ENCODE results near the gene MED9.

DNA sequence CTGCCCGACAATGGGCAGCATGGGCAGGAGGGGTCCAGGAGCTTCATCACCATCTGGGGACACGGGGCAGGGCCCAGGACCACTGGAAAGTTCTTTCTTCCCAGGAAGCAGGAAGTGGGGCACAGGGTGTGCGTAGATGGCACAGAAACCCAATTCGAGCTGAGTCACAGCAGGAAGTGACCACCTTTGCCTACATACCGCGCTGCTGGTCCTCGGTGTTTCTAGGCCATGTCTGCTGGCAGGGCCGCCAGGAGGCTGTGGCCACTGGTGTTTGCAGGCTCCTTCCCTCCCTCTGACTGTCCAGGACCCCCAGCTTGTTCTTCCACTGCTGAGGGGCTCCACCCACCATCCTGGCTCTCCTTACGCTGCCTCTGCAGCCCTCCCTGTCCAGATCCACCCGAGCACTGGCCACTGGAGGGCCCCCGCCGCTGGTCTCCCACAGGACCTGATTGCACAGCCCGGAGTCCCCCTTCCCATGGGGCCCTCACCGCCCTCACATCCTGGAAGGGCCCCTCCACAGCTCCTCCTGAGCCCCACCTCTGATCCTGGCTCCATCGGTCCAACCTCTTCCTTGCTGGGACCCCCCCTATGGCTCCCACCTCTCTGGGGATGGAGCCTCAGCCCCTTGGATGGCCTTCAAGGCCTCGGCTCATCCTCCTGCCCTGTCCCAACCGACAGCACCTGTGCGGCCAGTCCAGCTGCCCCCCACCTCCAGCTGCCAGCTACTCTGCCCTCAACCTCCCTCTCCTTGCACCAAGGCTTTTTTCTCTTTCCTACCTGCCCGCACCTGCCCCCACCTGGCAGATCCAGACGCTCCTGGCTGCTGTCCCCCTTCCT lies 33.9 kb downstream of the MED9 start:
- TF ChIP-seq, protein P1, sequence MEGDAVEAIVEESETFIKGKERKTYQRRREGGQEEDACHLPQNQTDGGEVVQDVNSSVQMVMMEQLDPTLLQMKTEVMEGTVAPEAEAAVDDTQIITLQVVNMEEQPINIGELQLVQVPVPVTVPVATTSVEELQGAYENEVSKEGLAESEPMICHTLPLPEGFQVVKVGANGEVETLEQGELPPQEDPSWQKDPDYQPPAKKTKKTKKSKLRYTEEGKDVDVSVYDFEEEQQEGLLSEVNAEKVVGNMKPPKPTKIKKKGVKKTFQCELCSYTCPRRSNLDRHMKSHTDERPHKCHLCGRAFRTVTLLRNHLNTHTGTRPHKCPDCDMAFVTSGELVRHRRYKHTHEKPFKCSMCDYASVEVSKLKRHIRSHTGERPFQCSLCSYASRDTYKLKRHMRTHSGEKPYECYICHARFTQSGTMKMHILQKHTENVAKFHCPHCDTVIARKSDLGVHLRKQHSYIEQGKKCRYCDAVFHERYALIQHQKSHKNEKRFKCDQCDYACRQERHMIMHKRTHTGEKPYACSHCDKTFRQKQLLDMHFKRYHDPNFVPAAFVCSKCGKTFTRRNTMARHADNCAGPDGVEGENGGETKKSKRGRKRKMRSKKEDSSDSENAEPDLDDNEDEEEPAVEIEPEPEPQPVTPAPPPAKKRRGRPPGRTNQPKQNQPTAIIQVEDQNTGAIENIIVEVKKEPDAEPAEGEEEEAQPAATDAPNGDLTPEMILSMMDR (IDR thresholded peaks at IDR 0.05): no peak
- TF ChIP-seq POLR2A (IDR thresholded peaks at IDR 0.05): no peak
